ENCODE results near the gene ITGA1.

Gene ITGA1

DNA sequence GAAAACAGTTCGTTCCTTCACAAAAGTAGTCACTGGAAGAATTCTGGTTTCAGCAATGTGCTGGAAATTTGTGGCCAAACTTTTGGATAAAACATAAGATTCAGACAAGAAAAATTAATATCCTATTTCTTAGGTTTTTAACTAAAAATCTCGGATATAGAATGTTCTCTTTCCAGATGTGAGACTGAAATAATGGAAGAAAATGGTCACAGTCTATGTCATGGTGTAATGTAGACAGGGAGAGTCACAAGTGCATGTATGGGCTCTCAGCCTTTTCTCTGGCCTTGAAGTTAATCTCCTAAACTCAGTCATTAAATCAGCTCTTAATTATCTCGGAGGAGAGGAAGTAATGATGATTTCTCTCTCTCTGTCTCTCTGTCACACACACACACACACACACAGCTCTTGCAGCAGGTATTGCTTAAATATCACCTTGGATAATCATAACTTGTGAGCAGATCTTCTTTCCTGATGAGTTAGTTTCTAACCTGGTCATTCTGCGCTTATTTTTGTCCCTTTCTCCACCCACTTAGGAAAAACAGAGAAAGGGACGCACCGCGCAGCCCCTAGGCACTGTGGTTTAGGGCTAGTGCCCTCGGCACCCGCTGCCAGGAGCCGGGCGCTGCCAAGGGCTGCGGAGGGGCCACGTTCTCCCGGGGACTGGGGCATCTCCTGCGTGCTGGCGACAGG, 200.8 kb downstream of the ITGA1 start:
- H4K8ac ChIP-seq (ENCODE audit: low read depth, low read length), result no peak overlapping the region
- H2AK5ac ChIP-seq (ENCODE audit: low read depth, low read length), result no peak overlapping the region
- WGBS, 2 donors (ENCODE audit: extremely low coverage in 2 of 2, insufficient read length in 2 of 2, insufficient replicate concordance in 1 of 2), result no CpG with 5 or more reads among the region's 16 CpGs
- peaks cover 0 to 7% of the 10 kb centered on the region in 2 donors for H3K4me1 ChIP-seq (ENCODE audit: control insufficient read depth in 2 of 2, insufficient read depth in 1 of 2, low read depth in 1 of 2, low read length in 2 of 2)
- H3K36me3 ChIP-seq (replicated peaks in 1 of 2; ENCODE audit: control insufficient read depth in 2 of 2, insufficient read depth in 2 of 2, low read length in 2 of 2), result no peaks in the 10 kb centered on the region
- H3K79me1 ChIP-seq (ENCODE audit: low read depth, low read length), result no peaks in the 10 kb centered on the region
- peak overlapping the region; percentile 60 for H2BK12ac ChIP-seq (ENCODE audit: low read length)
- H2BK5ac ChIP-seq (ENCODE audit: low read length), result peak overlapping the region; percentile 46
- peak overlapping the region; percentile 84 for H3K4me2 ChIP-seq (ENCODE audit: insufficient read depth, low read length, poor library complexity, severe bottlenecking)
- peak overlapping the region; percentile 91 for H2AFZ ChIP-seq (ENCODE audit: low read length)
- H3K18ac ChIP-seq (ENCODE audit: low read length), result peak overlapping the region; percentile 90
- peak overlapping the region; percentile 2 for H3K14ac ChIP-seq (ENCODE audit: low read length)
- peak overlapping the region; percentile 25 for H3K23ac ChIP-seq (ENCODE audit: low read depth, low read length, poor library complexity)
- no peak for DNase-seq (ENCODE audit: low spot score)
- H3K9ac ChIP-seq (ENCODE audit: low read depth, low read length, poor library complexity), result peak overlapping the region; percentile 76
- no peak overlapping the region for H2BK15ac ChIP-seq (ENCODE audit: low read length)
- no peak overlapping the region for H3K27ac ChIP-seq (replicated peaks; ENCODE audit: low read length)
- peaks cover 0 to 30% (median 15%) of the 10 kb centered on the region in 3 experiments for H3K27me3 ChIP-seq (ENCODE audit: control insufficient read depth in 3 of 3, insufficient read depth in 3 of 3, low read depth in 1 of 3, low read length in 3 of 3)
- no peak overlapping the region for H2BK120ac ChIP-seq (ENCODE audit: low read depth, low read length)
- H4K91ac ChIP-seq (ENCODE audit: low read depth, low read length, poor library complexity), result no peak overlapping the region
- no peak overlapping the region for H3K4ac ChIP-seq (ENCODE audit: low read length)
- peaks cover 0 to 5% of the 10 kb centered on the region in 2 donors for H3K9me3 ChIP-seq (replicated peaks in 1 of 2; ENCODE audit: control insufficient read depth in 2 of 2, insufficient read depth in 1 of 2, low read depth in 1 of 2, low read length in 2 of 2)
- H3K4me3 ChIP-seq (ENCODE audit: low read length in 2 of 2), result peak overlapping the region; percentile 59 to 94

DNA sequence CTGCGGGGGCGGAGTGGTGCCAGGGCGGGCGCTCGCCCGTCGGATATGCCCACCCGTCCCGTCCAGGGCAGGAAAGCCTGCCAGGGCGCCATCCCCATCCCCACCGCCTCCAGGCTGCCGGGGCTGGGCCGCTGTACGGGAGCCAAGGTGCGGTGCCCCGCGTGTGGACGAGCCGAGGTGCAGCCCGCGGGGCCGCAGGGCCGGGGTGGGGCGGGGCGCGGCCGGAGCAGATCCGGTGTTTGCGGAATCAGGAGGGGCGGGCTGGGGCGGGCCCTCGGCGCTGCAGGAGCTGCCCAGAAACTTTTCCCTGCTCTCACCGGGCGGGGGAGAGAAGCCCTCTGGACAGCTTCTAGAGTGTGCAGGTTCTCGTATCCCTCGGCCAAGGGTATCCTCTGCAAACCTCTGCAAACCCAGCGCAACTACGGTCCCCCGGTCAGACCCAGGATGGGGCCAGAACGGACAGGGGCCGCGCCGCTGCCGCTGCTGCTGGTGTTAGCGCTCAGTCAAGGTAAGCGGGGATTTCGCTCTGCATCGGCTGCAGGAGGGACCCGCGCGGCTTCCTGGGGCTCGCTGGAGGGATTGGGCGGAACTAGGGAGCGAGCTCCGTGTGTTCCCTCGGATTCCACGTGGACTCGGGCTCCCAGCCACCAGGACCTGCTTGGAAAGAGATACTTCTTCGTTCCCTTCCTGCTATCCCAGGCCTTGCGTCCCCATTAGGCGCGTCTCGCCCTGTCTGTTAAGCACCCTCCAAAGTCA, 201.5 kb downstream of the ITGA1 start, which contains the start of gene ITGA2:
Gene ITGA2, plus strand, starts transcription at position 328 of the 756 bp plus-strand sequence. Its CDS starts 117 bp downstream, at position 445.
- Histone ChIP-seq H3K9ac (ENCODE audit: low read depth, low read length, poor library complexity) (peak within 1 kb of the TSS; percentile 89), H3K27me3 (ENCODE audit: control insufficient read depth in 3 of 3, insufficient read depth in 3 of 3, low read depth in 1 of 3, low read length in 3 of 3) (peaks cover 0 to 25% (median 15%) of the 10 kb centered on the region in 3 experiments), H2BK15ac (ENCODE audit: low read length) (peak within 1 kb of the TSS; percentile 40), H2AK5ac (ENCODE audit: low read depth, low read length) (no peak within 1 kb of the TSS), H3K4ac (ENCODE audit: low read length) (no peak within 1 kb of the TSS), H2AFZ (ENCODE audit: low read length) (peak within 1 kb of the TSS; percentile 91), H3K27ac (replicated peaks; ENCODE audit: low read length) (no peak within 1 kb of the TSS), H2BK5ac (ENCODE audit: low read length) (peak within 1 kb of the TSS; percentile 46), H3K4me3 (ENCODE audit: low read length in 2 of 2) (peak within 1 kb of the TSS; percentile 59 to 94), H3K4me2 (ENCODE audit: insufficient read depth, low read length, poor library complexity, severe bottlenecking) (peak within 1 kb of the TSS; percentile 84), H3K36me3 (replicated peaks in 1 of 2; ENCODE audit: control insufficient read depth in 2 of 2, insufficient read depth in 2 of 2, low read length in 2 of 2) (no peaks in the 10 kb centered on the region), H3K18ac (ENCODE audit: low read length) (peak within 1 kb of the TSS; percentile 90), H2BK120ac (ENCODE audit: low read depth, low read length) (no peak within 1 kb of the TSS), H3K79me1 (ENCODE audit: low read depth, low read length) (no peaks in the 10 kb centered on the region), H3K14ac (ENCODE audit: low read length) (peak within 1 kb of the TSS; percentile 9), H2BK12ac (ENCODE audit: low read length) (peak within 1 kb of the TSS; percentile 60), H3K23ac (ENCODE audit: low read depth, low read length, poor library complexity) (peak within 1 kb of the TSS; percentile 25), H4K91ac (ENCODE audit: low read depth, low read length, poor library complexity) (no peak within 1 kb of the TSS), H4K8ac (ENCODE audit: low read depth, low read length) (no peak within 1 kb of the TSS), H3K4me1 (ENCODE audit: control insufficient read depth in 2 of 2, insufficient read depth in 1 of 2, low read depth in 1 of 2, low read length in 2 of 2) (peaks cover 0 to 7% of the 10 kb centered on the region in 2 donors), H3K9me3 (replicated peaks in 1 of 2; ENCODE audit: control insufficient read depth in 2 of 2, insufficient read depth in 1 of 2, low read depth in 1 of 2, low read length in 2 of 2) (peaks cover 0 to 5% of the 10 kb centered on the region in 2 donors)
- WGBS, 2 donors (ENCODE audit: extremely low coverage in 2 of 2, insufficient read length in 2 of 2, insufficient replicate concordance in 1 of 2), result no CpG with 5 or more reads among the region's 64 CpGs
- DNase-seq (ENCODE audit: low spot score), result peak; percentile 39

DNA sequence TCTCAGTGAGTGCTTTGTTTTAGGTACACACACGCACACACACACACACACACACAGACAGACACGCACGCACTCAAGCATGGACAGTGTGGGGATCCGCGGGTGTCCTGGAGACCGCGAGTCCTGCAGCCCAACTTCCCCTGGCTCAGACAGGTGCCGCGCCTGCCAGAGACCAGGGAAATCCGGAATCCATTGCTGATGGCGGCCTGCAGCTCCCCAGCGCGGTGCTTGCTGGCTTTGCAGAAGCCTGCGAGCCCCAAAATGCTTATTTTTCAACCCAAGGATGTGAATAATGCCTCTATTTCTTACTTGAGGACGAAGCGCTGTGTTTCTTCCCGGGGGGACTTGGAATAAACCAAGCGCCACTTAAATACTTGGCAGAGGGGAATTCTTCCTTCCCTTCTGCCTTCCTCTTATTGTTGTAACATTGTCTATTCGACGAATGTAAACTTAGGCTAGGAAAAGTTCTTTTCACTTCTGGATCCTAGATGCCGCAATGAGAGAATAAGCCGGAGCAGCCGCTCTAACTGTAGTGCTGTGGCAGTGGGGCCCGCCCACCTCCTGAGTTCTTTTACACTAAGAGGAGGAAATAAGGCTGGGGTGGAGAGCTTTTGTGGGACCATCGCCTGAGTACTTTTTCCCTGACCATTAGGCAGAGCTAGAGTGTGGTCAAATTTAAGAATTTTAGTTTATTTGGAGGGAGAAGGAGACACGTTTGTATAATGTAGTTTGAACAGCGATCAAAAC, 202.2 kb downstream of the ITGA1 start:
- H3K27me3 ChIP-seq (ENCODE audit: control insufficient read depth in 3 of 3, insufficient read depth in 3 of 3, low read depth in 1 of 3, low read length in 3 of 3), result peaks cover 0 to 23% (median 15%) of the 10 kb centered on the region in 3 experiments
- no peak overlapping the region for H3K27ac ChIP-seq (replicated peaks; ENCODE audit: low read length)
- H3K14ac ChIP-seq (ENCODE audit: low read length), result peak overlapping the region; percentile 9
- no peak overlapping the region for H4K91ac ChIP-seq (ENCODE audit: low read depth, low read length, poor library complexity)
- H2BK120ac ChIP-seq (ENCODE audit: low read depth, low read length), result no peak overlapping the region
- peak overlapping the region; percentile 84 for H3K4me2 ChIP-seq (ENCODE audit: insufficient read depth, low read length, poor library complexity, severe bottlenecking)
- no peak overlapping the region for H4K8ac ChIP-seq (ENCODE audit: low read depth, low read length)
- no CpG with 5 or more reads among the region's 27 CpGs for WGBS, 2 donors (ENCODE audit: extremely low coverage in 2 of 2, insufficient read length in 2 of 2, insufficient replicate concordance in 1 of 2)
- peak overlapping the region; percentile 46 for H2BK5ac ChIP-seq (ENCODE audit: low read length)
- no peak overlapping the region for H3K4ac ChIP-seq (ENCODE audit: low read length)
- peaks cover 0 to 7% of the 10 kb centered on the region in 2 donors for H3K4me1 ChIP-seq (ENCODE audit: control insufficient read depth in 2 of 2, insufficient read depth in 1 of 2, low read depth in 1 of 2, low read length in 2 of 2)
- H2BK12ac ChIP-seq (ENCODE audit: low read length), result no peak overlapping the region
- peak overlapping the region; percentile 40 for H2BK15ac ChIP-seq (ENCODE audit: low read length)
- peak overlapping the region; percentile 59 to 94 for H3K4me3 ChIP-seq (ENCODE audit: low read length in 2 of 2)
- H3K9me3 ChIP-seq (replicated peaks in 1 of 2; ENCODE audit: control insufficient read depth in 2 of 2, insufficient read depth in 1 of 2, low read depth in 1 of 2, low read length in 2 of 2), result peaks cover 0 to 5% of the 10 kb centered on the region in 2 donors
- no peaks in the 10 kb centered on the region for H3K36me3 ChIP-seq (replicated peaks in 1 of 2; ENCODE audit: control insufficient read depth in 2 of 2, insufficient read depth in 2 of 2, low read length in 2 of 2)
- H2AFZ ChIP-seq (ENCODE audit: low read length), result peak overlapping the region; percentile 91
- H2AK5ac ChIP-seq (ENCODE audit: low read depth, low read length), result no peak overlapping the region
- peak overlapping the region; percentile 89 for H3K9ac ChIP-seq (ENCODE audit: low read depth, low read length, poor library complexity)
- peak overlapping the region; percentile 88 for H3K18ac ChIP-seq (ENCODE audit: low read length)
- H3K79me1 ChIP-seq (ENCODE audit: low read depth, low read length), result no peaks in the 10 kb centered on the region
- peak; percentile 14 for DNase-seq (ENCODE audit: low spot score)
- no peak overlapping the region for H3K23ac ChIP-seq (ENCODE audit: low read depth, low read length, poor library complexity)
